Esophagus muscularis mucosa (tissue), 4 donors: ENCODE results near the gene MAML3.

Experiments used
- CTCF ChIP-seq, 3 experiments: fragments of 200-600 bp in 2 of 3; fragments of 450-650 bp in 1 of 3; sonication (generic) in 2 of 3; IDR thresholded peaks; one replicate each; pipeline ENCODE4 v1.5.1; 2017 to 2019; ENCODE audit warnings: antibody characterized with exemption in 3 of 3, mild to moderate bottlenecking in 2 of 3, moderate library complexity in 1 of 3
- EP300 ChIP-seq: sonication (generic); formaldehyde crosslinking; IDR thresholded peaks from one replicate; pipeline ENCODE4 v1.6.1; 2017; ENCODE audit warnings: antibody characterized with exemption
- POLR2A ChIP-seq: fragments of 450-650 bp; IDR thresholded peaks from one replicate; pipeline ENCODE4 v1.6.1; 2017; ENCODE audit warnings: antibody characterized with exemption, moderate library complexity, mild to moderate bottlenecking, low read depth
- POLR2AphosphoS5 ChIP-seq, 2 donors: sonication (generic); formaldehyde crosslinking; IDR thresholded peaks; one replicate each; pipeline ENCODE4 v1.6.1; 2017; ENCODE audit warnings: antibody characterized with exemption in 2 of 2

- TF ChIP-seq POLR2A (no peak), CTCF (IDR thresholded peaks at IDR 0.05) (no peak), EP300 (no peak), POLR2AphosphoS5 (IDR thresholded peaks at IDR 0.05) (no peak)
Observed at GRCh38 chr4:139916041-139916440, 237.9 kb downstream of the MAML3 start.
